SJCRH30 (cell line): Measurements from ENCODE around the gene CCT7. TPM values are rescaled to one million over a fixed set of nuclear protein-coding genes. Genes with fewer than 3 reads are reported as not detected.
A peak's percentile ranks its signal among the peaks of the same experiment; 100 is the strongest.

Source experiments
- DNase-seq, 2 experiments: peaks; one replicate each; pipeline ENCODE4 v3.0.0-alpha.2; 2015 to 2020
- H3K27ac ChIP-seq: fragments of 250-450 bp; sonication (Bioruptor Pico); 2 replicates; pipeline ENCODE4 v1.5.1; 2020; ENCODE audit warnings: mild to moderate bottlenecking, moderate library complexity
- H3K27me3 ChIP-seq: fragments of 250-450 bp; sonication (Bioruptor Pico); 2 replicates; pipeline ENCODE4 v1.5.1; 2020; ENCODE audit warnings: mild to moderate bottlenecking, moderate library complexity
- H3K36me3 ChIP-seq: fragments of 250-450 bp; sonication (Bioruptor Pico); 2 replicates; pipeline ENCODE4 v1.5.1; 2020; ENCODE audit warnings: mild to moderate bottlenecking, moderate library complexity
- H3K4me1 ChIP-seq: fragments of 250-450 bp; sonication (Bioruptor Pico); 2 replicates; pipeline ENCODE4 v1.5.1; 2020; ENCODE audit warnings: mild to moderate bottlenecking, moderate library complexity
- H3K4me3 ChIP-seq: fragments of 250-450 bp; sonication (Bioruptor Pico); 2 replicates; pipeline ENCODE4 v1.5.1; 2020; ENCODE audit warnings: mild to moderate bottlenecking, moderate library complexity
- H3K9me3 ChIP-seq: fragments of 250-450 bp; sonication (Bioruptor Pico); replicated peaks from 2 replicates; pipeline ENCODE4 v1.5.1; 2020; ENCODE audit warnings: mild to moderate bottlenecking, moderate library complexity
- total RNA-seq: library from RNA; depleted of rRNA; stranded (reverse); fragments of >200 nt; shearing (Covaris generic); gene quantifications from 2 replicates; pipeline ENCODE4 v1.2.3, GENCODE V29; 2014

The CCT7 gene
- total RNA-seq, 1 experiment from 2014 or later = 815 TPM

- no peak overlapping the region for H3K27ac ChIP-seq
- DNase-seq = no peak
- peaks cover 3% of the 10 kb centered on the region; the same call in 1 of the 2 replicates for H3K4me1 ChIP-seq
Observed at GRCh38 chr2:73264783-73265182, 30.7 kb downstream of the CCT7 start.

GRCh38 chr2:73265298-73266060, 31.4 kb downstream of the CCT7 start:
- peaks cover 5% of the 10 kb centered on the region for H3K36me3 ChIP-seq
- H3K27me3 ChIP-seq = no peaks in the 10 kb centered on the region
- H3K4me3 ChIP-seq = no peak overlapping the region
- DNase-seq = no peak
- H3K9me3 ChIP-seq = no peaks in the 10 kb centered on the region
- H3K27ac ChIP-seq = no peak overlapping the region
- H3K4me1 ChIP-seq = peaks cover 3% of the 10 kb centered on the region; the same call in 1 of the 2 replicates

More at GRCh38 chr2:73264783-73265182, 30.7 kb downstream of the CCT7 start:
- Histone ChIP-seq H3K9me3 (no peaks in the 10 kb centered on the region), H3K27me3 (no peaks in the 10 kb centered on the region), H3K4me3 (no peak overlapping the region), H3K36me3 (peaks cover 8% of the 10 kb centered on the region)

- Histone ChIP-seq H3K36me3 (peaks cover 5% of the 10 kb centered on the region), H3K9me3 (no peaks in the 10 kb centered on the region), H3K4me3 (no peak overlapping the region; the same call in 1 of the 2 replicates), H3K4me1 (peaks cover 3% of the 10 kb centered on the region; the same call in 1 of the 2 replicates), H3K27me3 (no peaks in the 10 kb centered on the region), H3K27ac (peak overlapping the region; percentile 22; the same call in 1 of the 2 replicates)
- DNase-seq = peak; percentile 43 to 54
Observed at GRCh38 chr2:73266061-73266901, 32.2 kb downstream of the CCT7 start.

- peaks cover 5% of the 10 kb centered on the region for H3K36me3 ChIP-seq
- H3K9me3 ChIP-seq = no peaks in the 10 kb centered on the region
- DNase-seq = no peak
- peaks cover 3% of the 10 kb centered on the region; the same call in 1 of the 2 replicates for H3K4me1 ChIP-seq
- H3K27ac ChIP-seq = no peak overlapping the region; the same call in 1 of the 2 replicates
- no peaks in the 10 kb centered on the region for H3K27me3 ChIP-seq
- H3K4me3 ChIP-seq = no peak overlapping the region
Observed at GRCh38 chr2:73267008-73267407, 32.9 kb downstream of the CCT7 start.

- Histone ChIP-seq H3K4me1 (peaks cover 3% of the 10 kb centered on the region; the same call in 1 of the 2 replicates), H3K4me3 (no peak overlapping the region), H3K36me3 (peaks cover 5% of the 10 kb centered on the region), H3K27me3 (no peaks in the 10 kb centered on the region), H3K27ac (no peak overlapping the region), H3K9me3 (no peaks in the 10 kb centered on the region)
- no peak for DNase-seq
Observed at GRCh38 chr2:73268366-73268829, 34.3 kb downstream of the CCT7 start.

- no peaks in the 10 kb centered on the region for H3K27me3 ChIP-seq
- no peaks in the 10 kb centered on the region for H3K9me3 ChIP-seq
- H3K4me1 ChIP-seq = peaks cover 3% of the 10 kb centered on the region; the same call in 1 of the 2 replicates
- no peak for DNase-seq
- H3K27ac ChIP-seq = no peak overlapping the region
- peaks cover 5% of the 10 kb centered on the region for H3K36me3 ChIP-seq
- H3K4me3 ChIP-seq = no peak overlapping the region
Observed at GRCh38 chr2:73268830-73269685, 35.0 kb downstream of the CCT7 start.

GRCh38 chr2:73269686-73270465, 35.8 kb downstream of the CCT7 start:
- Histone ChIP-seq H3K4me1 (peaks cover 3% of the 10 kb centered on the region; the same call in 1 of the 2 replicates), H3K4me3 (no peak overlapping the region), H3K27ac (no peak overlapping the region), H3K27me3 (no peaks in the 10 kb centered on the region), H3K9me3 (no peaks in the 10 kb centered on the region), H3K36me3 (peaks cover 5% of the 10 kb centered on the region)
- DNase-seq = no peak

- Histone ChIP-seq H3K4me1 (no peaks in the 10 kb centered on the region), H3K36me3 (peaks cover 5% of the 10 kb centered on the region), H3K27ac (no peak overlapping the region), H3K27me3 (no peaks in the 10 kb centered on the region), H3K9me3 (no peaks in the 10 kb centered on the region), H3K4me3 (no peak overlapping the region)
- no peak for DNase-seq
Observed at GRCh38 chr2:73272270-73272669, 38.2 kb downstream of the CCT7 start.

- H3K36me3 ChIP-seq = peaks cover 2% of the 10 kb centered on the region; the same call in 1 of the 2 replicates
- H3K4me3 ChIP-seq = no peak overlapping the region
- DNase-seq = no peak
- H3K4me1 ChIP-seq = no peaks in the 10 kb centered on the region
- H3K27ac ChIP-seq = no peak overlapping the region
- no peaks in the 10 kb centered on the region for H3K27me3 ChIP-seq
- H3K9me3 ChIP-seq = no peaks in the 10 kb centered on the region
Observed at GRCh38 chr2:73279852-73280251, 45.7 kb downstream of the CCT7 start.

- H3K4me1 ChIP-seq = no peaks in the 10 kb centered on the region
- H3K4me3 ChIP-seq = no peak overlapping the region
- H3K36me3 ChIP-seq = peaks cover 2% of the 10 kb centered on the region; the same call in 1 of the 2 replicates
- no peaks in the 10 kb centered on the region for H3K9me3 ChIP-seq
- no peak for DNase-seq
- H3K27ac ChIP-seq = no peak overlapping the region
- no peaks in the 10 kb centered on the region for H3K27me3 ChIP-seq
Observed at GRCh38 chr2:73281244-73281643, 47.1 kb downstream of the CCT7 start.

- no peak for DNase-seq
- Histone ChIP-seq H3K36me3 (0 out of 2 replicates have a peak, but pooled peaks cover 2% of the 10 kb centered on the region), H3K27ac (no peak overlapping the region), H3K4me1 (no peaks in the 10 kb centered on the region), H3K27me3 (no peaks in the 10 kb centered on the region), H3K9me3 (no peaks in the 10 kb centered on the region), H3K4me3 (peak overlapping the region; percentile 93)
Observed at GRCh38 chr2:73282924-73283544, 48.9 kb downstream of the CCT7 start.

- H3K9me3 ChIP-seq = no peaks in the 10 kb centered on the region
- peak overlapping the region; percentile 58 for H3K27ac ChIP-seq
- no peaks in the 10 kb centered on the region for H3K4me1 ChIP-seq
- 0 out of 2 replicates have a peak, but pooled peaks cover 2% of the 10 kb centered on the region for H3K36me3 ChIP-seq
- peak; percentile 50 for DNase-seq
- H3K27me3 ChIP-seq = no peaks in the 10 kb centered on the region
- peak overlapping the region; percentile 93 for H3K4me3 ChIP-seq
Observed at GRCh38 chr2:73283545-73284295, 49.6 kb downstream of the CCT7 start.
